Stimulated activated CD8-positive, alpha-beta memory T cell treated with anti-CD3 and anti-CD28 coated beads, Interleukin-7, amount 100 ng/mL, for 24 hours (primary cell): ENCODE data around the gene KIR2DL1.
"Not testable (repeated sequence)": the region's sequence is repeated elsewhere in the genome, so short reads cannot be mapped to it uniquely, and the experiment has no call there.

Experiments
- DNase-seq: peaks from one replicate; pipeline ENCODE4 v3.0.0-alpha.2; 2020; ENCODE audit warnings: low read depth

Gene KIR2DL1

GRCh38 chr19:54817670-54818536 lies 48.3 kb downstream of the KIR2DL1 start:
- no peak for DNase-seq

- DNase-seq = not testable (repeated sequence)
These were observed 54.8 kb downstream of the KIR2DL1 start for GRCh38 chr19:54824416-54824815.

GRCh38 chr19:54825326-54825725 lies 55.7 kb downstream of the KIR2DL1 start:
- not testable (repeated sequence) for DNase-seq

- DNase-seq = not testable (repeated sequence)
These were observed 58.5 kb downstream of the KIR2DL1 start for GRCh38 chr19:54828064-54828463.

GRCh38 chr19:54832496-54832895 lies 62.9 kb downstream of the KIR2DL1 start, which contains the start of gene KIR2DS4:
Gene KIR2DS4 (plus strand): TSS chr19:54832676.
- not testable (repeated sequence) for DNase-seq
